Activated CD4-positive, alpha-beta T cell treated with anti-CD3 and anti-CD28 coated beads for 36 hours (primary cell): ENCODE measurements around the gene PRAC2. TPM values are rescaled to one million over a fixed set of nuclear protein-coding genes. Genes with fewer than 3 reads are reported as not detected.

Source experiments
- microRNA-seq: library from miRNA; unstranded; fragments of <30 nt; microRNA quantifications from one replicate; pipeline ENCODE4 v1.2.0, GENCODE V29; 2021; ENCODE audit warnings: borderline replicate concordance
- total RNA-seq, 2 experiments: library from RNA; stranded (reverse); gene quantifications; one replicate each; pipeline ENCODE4 v1.2.3, GENCODE V29; 2021

Gene PRAC2
- total RNA-seq, 2 experiments from 2014 or later: not detected

Small RNA genes lying within 50 kb of the gene (microRNA-seq; reads per million reads assigned to microRNA genes)
- gene MIR3185: not detected

Other genes starting within 250 kb of the PRAC2 start
- gene HOXB1, start 192.2 kb upstream of the PRAC2 start, total RNA-seq: not detected
- gene HOXB2, start 178.1 kb upstream of the PRAC2 start, total RNA-seq: 1 to 10 TPM; 2.8 to 3.3 TPM
- 1 to 10 TPM in 1 of 2 experiments, under 1 TPM in 1; 0.66 to 1.1 TPM for gene HOXB4, start 144.8 kb upstream of the PRAC2 start, total RNA-seq
- gene HOXB3, start 132.9 kb upstream of the PRAC2 start, total RNA-seq: 1 to 10 TPM in 1 of 2 experiments, under 1 TPM in 1; 0.47 to 1.2 TPM
- gene HOXB5, start 129.4 kb upstream of the PRAC2 start, total RNA-seq: not detected
- not detected for gene HOXB6, start 118.2 kb upstream of the PRAC2 start, total RNA-seq
- gene HOXB7, start 112.2 kb upstream of the PRAC2 start, total RNA-seq: under 1 TPM; 0.25 to 0.30 TPM
- gene HOXB8, start 107.9 kb upstream of the PRAC2 start, total RNA-seq: not detected
- 1 to 10 TPM; 1.9 to 2.5 TPM for gene HOXB9, start 96.8 kb upstream of the PRAC2 start, total RNA-seq
- not detected for gene PRAC1, start 667 bp upstream of the PRAC2 start, total RNA-seq
- gene HOXB13, start 5.6 kb downstream of the PRAC2 start, total RNA-seq: not detected
- gene TTLL6, start 94.0 kb downstream of the PRAC2 start, total RNA-seq: not detected
- 100 to 1,000 TPM in 1 of 2 experiments, 10 to 100 TPM in 1; 66.7 to 102 TPM for gene CALCOCO2, start 107.8 kb downstream of the PRAC2 start, total RNA-seq
- 100 to 1,000 TPM; 102 to 124 TPM for gene ATP5MC1, start 169.6 kb downstream of the PRAC2 start, total RNA-seq
- 100 to 1,000 TPM; 104 TPM for gene UBE2Z, start 185.2 kb downstream of the PRAC2 start, total RNA-seq
- gene SNF8, start 221.7 kb downstream of the PRAC2 start, total RNA-seq: 10 to 100 TPM; 59.5 to 94.0 TPM
- gene GIP, start 245.4 kb downstream of the PRAC2 start, total RNA-seq: not detected